ENCODE measurements around the gene BMPER. TPM values are rescaled to one million over a fixed set of nuclear protein-coding genes. Genes with fewer than 3 reads are reported as not detected.

The BMPER gene
- total RNA-seq, 1 donor from 2014 or later: not detected

- CTCF ChIA-PET: no interaction called here
- intact Hi-C loops (cut with micrococcal nuclease): no loop called here
- no peak overlapping the region for H3K27ac Mint-ChIP-seq
- no peak for TF ChIP-seq CTCF (IDR thresholded peaks at IDR 0.05)
- H3K36me3 Mint-ChIP-seq (ENCODE audit: low read depth): no peaks in the 10 kb centered on the region
- H3K27me3 Mint-ChIP-seq: peaks cover 8% of the 10 kb centered on the region
- H3K9me3 Mint-ChIP-seq: no peaks in the 10 kb centered on the region
- ATAC-seq (ENCODE audit: low read depth) (no peak), DNase-seq (no peak)
- H3K4me3 Mint-ChIP-seq: no peak overlapping the region
- POLR2A ChIA-PET: no interaction called here
- H3K4me1 Mint-ChIP-seq: no peaks in the 10 kb centered on the region
Measured at GRCh38 chr7:33883671-33883965, 21.7 kb upstream of the BMPER start.

- DNase-seq (no peak), ATAC-seq (ENCODE audit: low read depth) (no peak)
- CTCF ChIA-PET: no interaction called here
- POLR2A ChIA-PET: no interaction called here
- Mint-ChIP-seq H3K36me3 (ENCODE audit: low read depth) (no peaks in the 10 kb centered on the region), H3K27me3 (peaks cover 13% of the 10 kb centered on the region), H3K9me3 (no peaks in the 10 kb centered on the region), H3K4me1 (no peaks in the 10 kb centered on the region), H3K4me3 (no peak overlapping the region), H3K27ac (no peak overlapping the region)
- intact Hi-C loops (cut with micrococcal nuclease): no loop called here
- TF ChIP-seq CTCF (IDR thresholded peaks at IDR 0.05): no peak
Measured at GRCh38 chr7:33885290-33886148, 19.8 kb upstream of the BMPER start.

- H3K36me3 Mint-ChIP-seq (ENCODE audit: low read depth): no peaks in the 10 kb centered on the region
- no peak overlapping the region for H3K27ac Mint-ChIP-seq
- ChIA-PET CTCF (no interaction called here), POLR2A (no interaction called here)
- no peak for ATAC-seq (ENCODE audit: low read depth)
- TF ChIP-seq CTCF (IDR thresholded peaks at IDR 0.05): no peak
- no peaks in the 10 kb centered on the region for H3K4me1 Mint-ChIP-seq
- intact Hi-C loops (cut with micrococcal nuclease): no loop called here
- no peak overlapping the region for H3K4me3 Mint-ChIP-seq
- H3K9me3 Mint-ChIP-seq: no peaks in the 10 kb centered on the region
- peaks cover 13% of the 10 kb centered on the region for H3K27me3 Mint-ChIP-seq
- no peak for DNase-seq
Measured at GRCh38 chr7:33886149-33886623, 19.2 kb upstream of the BMPER start.

GRCh38 chr7:33887266-33887975 is 17.9 kb upstream of the BMPER start:
- H3K27me3 Mint-ChIP-seq: peaks cover 15% of the 10 kb centered on the region
- DNase-seq (no peak), ATAC-seq (ENCODE audit: low read depth) (no peak)
- no peak for TF ChIP-seq CTCF (IDR thresholded peaks at IDR 0.05)
- intact Hi-C loops (cut with micrococcal nuclease): no loop called here
- H3K27ac Mint-ChIP-seq: no peak overlapping the region
- POLR2A ChIA-PET: interaction anchor here (0.6 kb wide), 1 partner anchor 959 kb away, joined by 4 read pairs; no protein-coding TSS in a partner anchor
- no peaks in the 10 kb centered on the region for H3K36me3 Mint-ChIP-seq (ENCODE audit: low read depth)
- H3K4me1 Mint-ChIP-seq: no peaks in the 10 kb centered on the region
- H3K9me3 Mint-ChIP-seq: no peaks in the 10 kb centered on the region
- CTCF ChIA-PET: no interaction called here
- H3K4me3 Mint-ChIP-seq: no peak overlapping the region

- Mint-ChIP-seq H3K36me3 (ENCODE audit: low read depth) (no peaks in the 10 kb centered on the region), H3K4me3 (no peak overlapping the region), H3K9me3 (no peaks in the 10 kb centered on the region), H3K4me1 (no peaks in the 10 kb centered on the region), H3K27ac (no peak overlapping the region), H3K27me3 (peaks cover 19% of the 10 kb centered on the region)
- intact Hi-C loops (cut with micrococcal nuclease): no loop called here
- no peak for ATAC-seq (ENCODE audit: low read depth)
- no peak for TF ChIP-seq CTCF (IDR thresholded peaks at IDR 0.05)
- DNase-seq: no peak
- CTCF ChIA-PET: no interaction called here
- POLR2A ChIA-PET: no interaction called here
Measured at GRCh38 chr7:33888166-33888565, 17.2 kb upstream of the BMPER start.

Measured in activated B cell treated with CpG ODN at 0.5 μM for 24 hours (primary cell).